ENCODE data around the gene NKAIN2.
"Not testable (repeated sequence)": the region's sequence is repeated elsewhere in the genome, so short reads cannot be mapped to it uniquely, and the experiment has no call there.

Gene NKAIN2

DNA sequence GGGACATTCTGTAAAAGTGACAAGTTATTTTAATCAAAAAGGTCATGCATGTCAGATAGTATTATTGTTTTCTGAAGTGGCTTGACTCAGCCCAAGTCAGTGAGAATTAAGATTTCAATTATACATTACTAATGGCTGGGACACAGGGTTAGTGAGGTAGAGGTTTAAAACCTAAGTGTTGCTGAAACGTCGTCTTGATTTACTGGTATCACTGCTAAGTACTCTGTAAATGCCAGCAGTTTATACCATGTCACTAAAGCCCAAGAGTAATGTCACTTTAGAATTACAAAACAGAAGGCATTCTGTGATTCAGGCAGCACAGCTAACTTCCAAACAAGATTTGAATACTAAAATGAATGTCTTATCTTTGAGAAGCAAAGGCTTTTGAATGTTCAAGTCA lies 176.6 kb downstream of the NKAIN2 start:
- DNase-seq, result no peak

DNA sequence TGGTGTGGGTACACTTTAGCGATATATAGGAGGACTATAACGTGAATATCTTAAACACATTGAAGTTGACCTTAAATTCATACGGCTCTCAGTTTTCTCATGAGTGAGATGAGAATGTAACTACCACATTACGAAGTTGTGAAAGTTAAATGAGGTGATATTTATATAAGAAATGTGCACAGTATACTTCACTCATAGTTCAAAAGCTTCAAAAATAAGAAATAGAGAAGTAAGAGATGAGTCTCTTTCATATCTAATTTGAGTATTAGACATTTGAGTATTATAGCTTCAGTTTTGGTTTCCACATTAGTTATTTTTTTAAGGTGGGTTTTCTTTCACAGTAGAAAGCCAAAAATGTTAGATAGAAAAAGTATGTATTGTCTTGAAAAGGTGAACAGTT lies 183.3 kb downstream of the NKAIN2 start:
- no peak for DNase-seq

DNA sequence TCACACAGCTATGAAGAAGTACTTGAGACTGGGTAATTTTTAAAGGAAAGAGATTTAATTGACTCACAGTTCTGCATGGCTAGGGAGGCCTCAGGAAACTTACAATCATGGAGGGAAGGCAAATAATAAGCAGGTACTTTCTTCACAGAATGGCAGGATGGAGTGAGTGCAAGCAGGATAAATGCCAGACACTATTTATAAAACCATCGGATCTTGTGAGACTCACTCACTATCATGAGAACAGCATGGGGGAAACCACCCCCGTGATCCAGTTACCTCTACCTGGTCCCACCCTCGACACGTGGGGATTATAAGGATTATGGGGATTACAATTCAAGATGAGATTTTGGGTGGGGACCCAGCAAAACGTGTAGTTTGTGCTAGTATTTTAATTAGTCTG lies 186.3 kb downstream of the NKAIN2 start:
- DNase-seq, result not testable (repeated sequence)

DNA sequence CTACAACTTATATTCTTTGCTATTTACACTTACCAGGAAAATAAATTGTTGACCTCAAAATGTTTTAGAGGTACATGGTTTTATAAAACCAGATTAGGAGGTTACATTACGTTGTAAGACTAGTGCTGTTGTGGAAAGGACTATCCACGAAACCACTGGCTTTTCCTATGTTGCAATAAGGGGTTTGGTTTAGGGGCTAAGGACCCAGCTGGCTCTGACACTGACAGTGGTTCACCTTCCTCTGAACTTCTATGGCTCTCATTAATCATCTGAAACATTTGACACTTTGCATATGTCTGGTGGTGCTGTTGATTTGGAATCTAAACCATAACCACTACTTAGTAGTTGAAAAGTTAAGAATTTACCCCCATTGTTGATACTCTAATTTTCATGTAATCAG lies 186.7 kb downstream of the NKAIN2 start:
- DNase-seq, result no peak

GRCh38 chr6:123994168-123994567 lies 190.5 kb downstream of the NKAIN2 start:
- DNase-seq, result no peak

GRCh38 chr6:123994891-123995635 lies 191.4 kb downstream of the NKAIN2 start:
- no peak for DNase-seq

- DNase-seq, result no peak
These were observed 193.6 kb downstream of the NKAIN2 start for GRCh38 chr6:123997223-123997622.

GRCh38 chr6:124002377-124003081 lies 198.9 kb downstream of the NKAIN2 start:
- no peak for DNase-seq

GRCh38 chr6:124007266-124007665 lies 203.6 kb downstream of the NKAIN2 start:
- DNase-seq, result no peak

DNA sequence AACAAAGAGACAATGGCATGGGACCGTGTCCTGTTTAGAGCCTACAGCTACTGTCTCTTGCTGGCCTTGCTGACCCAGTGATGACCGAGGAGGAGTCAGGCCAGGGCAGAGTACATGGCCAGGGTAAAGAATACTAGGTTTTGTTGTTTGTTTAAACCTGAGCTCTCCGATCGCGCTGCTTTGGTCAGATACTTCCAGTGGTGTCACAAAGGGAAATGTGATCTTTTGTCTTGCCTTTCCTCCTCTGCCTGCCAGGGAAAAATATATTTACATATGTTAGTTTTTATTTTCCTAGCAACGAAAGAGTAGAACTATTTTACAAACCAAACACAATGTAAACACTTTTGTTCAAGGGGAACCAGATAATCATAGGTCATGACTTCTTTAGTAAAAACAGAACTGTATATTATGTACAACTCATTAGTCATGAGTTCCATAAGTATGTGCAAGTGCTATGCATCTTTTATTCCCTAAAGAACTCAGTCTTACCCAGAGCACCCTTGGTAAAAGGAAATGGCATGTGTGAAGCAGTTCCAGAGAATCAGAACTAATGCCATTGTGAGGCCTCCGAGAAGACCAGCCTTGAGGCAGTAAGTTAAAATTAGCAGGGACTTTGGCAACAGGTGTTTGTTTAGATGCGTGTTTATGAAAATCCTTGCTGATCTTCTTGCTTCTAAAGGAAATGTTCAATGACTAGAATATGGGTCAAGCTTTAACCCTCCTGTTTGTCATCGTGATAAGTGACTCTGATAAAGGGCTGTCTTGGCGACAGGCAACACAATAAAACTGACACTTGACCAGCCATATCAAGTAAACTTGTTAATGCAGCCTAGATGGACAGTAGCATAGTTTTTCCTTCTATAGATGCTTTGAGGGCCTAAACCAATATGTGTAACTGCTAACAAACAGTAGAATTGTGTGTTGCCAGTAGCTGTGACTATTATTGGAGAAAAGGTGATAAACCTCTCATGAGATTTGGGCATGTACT lies 204.6 kb downstream of the NKAIN2 start:
- DNase-seq, result no peak

DNA sequence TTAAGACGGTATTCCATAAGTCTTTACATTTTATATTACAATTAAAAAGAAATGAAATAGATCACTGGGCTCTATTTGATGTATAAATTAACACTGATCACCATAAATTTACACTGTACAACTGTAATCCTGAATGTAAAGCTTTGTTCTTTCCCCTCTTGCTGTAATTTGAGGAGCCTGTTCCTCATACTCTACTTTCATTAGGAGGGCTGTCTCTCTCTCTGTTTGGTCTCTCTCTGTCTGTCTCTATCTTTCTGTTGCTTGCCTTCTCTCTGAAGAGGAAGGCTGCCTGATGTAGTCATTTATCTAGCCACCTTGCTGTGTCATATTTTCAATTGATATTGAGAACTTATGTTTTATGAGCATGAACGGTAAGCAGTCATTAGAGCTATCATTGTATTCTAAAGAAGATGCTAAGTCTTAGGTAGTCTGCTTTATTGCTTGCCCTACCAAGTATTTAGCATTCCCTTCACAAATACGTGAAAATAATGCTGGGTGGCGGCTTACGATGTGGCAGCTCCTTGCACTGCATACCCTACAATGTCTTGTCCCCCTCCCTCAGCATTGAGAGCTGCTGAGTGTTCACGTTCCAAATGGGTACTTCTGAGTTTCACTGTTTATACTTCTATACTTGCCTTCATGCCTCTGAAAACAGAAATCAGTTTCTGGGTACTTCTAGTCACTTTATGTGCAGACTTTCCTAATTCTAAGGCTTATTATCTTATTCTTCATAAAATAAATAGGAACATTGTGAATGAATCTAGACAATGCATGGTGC lies 205.5 kb downstream of the NKAIN2 start:
- no peak for DNase-seq

- no peak for DNase-seq
These were observed 206.9 kb downstream of the NKAIN2 start for GRCh38 chr6:124010574-124010973.

DNA sequence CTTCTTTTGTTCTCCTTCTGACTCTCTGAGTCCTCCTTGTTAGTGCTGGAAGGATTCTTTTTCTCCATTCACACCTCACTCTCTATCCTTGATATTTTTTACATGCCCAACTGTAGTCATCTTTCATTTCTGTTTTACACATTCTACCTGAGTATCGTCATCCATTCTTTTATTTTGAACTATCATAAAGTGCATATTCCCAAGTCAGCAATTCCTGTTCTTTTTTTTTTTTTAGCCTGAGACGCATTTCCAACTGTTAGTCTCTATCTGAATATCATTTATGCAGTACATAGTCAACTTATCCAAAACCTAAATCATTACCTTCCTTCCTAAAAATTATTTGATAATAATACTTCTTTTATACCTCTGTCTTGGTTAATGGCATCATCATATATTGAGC lies 207.5 kb downstream of the NKAIN2 start:
- DNase-seq, result no peak

- not testable (repeated sequence) for DNase-seq
These were observed 218.4 kb downstream of the NKAIN2 start for GRCh38 chr6:124022051-124022450.

DNA sequence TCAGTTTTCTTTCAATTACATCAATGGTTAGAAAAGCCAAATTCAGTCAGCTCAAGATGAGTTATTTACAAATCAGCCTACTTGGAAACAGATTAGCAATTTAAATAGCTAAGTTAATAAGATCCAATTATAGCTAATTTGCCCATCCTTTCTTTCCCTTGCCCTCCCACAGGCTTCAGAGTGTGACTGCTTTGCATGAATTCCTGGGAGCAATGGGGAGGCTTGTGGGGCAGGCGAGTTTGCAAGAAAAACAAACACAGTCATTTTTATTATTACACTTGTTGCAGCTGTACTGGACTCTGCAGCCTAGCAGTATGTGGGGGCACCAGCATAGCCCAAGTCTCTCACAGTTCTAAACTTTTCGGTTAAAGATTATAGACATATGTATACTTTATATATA lies 219.0 kb downstream of the NKAIN2 start:
- DNase-seq, result no peak

- no peak for DNase-seq
These were observed 223.0 kb downstream of the NKAIN2 start for GRCh38 chr6:124026694-124027093.

- DNase-seq, result no peak
These were observed 223.7 kb downstream of the NKAIN2 start for GRCh38 chr6:124027392-124027791.

DNA sequence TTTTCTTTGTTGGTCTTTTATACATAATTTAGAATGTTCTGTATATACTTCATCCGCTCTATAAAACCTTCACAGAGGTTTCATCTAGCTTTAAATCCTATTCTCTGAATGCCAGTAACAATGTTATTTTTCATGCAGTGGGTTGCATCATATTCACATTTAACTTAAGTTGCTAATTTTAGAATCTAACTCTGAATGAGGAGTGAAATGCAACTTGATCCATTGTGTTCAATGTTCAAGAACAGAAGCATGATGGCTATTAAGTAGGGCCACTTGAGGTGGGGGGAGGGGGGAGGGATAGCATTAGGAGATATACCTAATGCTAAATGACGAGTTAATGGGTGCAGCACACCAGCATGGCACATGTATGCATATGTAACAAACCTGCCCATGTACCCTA lies 224.5 kb downstream of the NKAIN2 start:
- DNase-seq, result no peak

- DNase-seq, result no peak
These were observed 225.9 kb downstream of the NKAIN2 start for GRCh38 chr6:124029567-124029966.

DNA sequence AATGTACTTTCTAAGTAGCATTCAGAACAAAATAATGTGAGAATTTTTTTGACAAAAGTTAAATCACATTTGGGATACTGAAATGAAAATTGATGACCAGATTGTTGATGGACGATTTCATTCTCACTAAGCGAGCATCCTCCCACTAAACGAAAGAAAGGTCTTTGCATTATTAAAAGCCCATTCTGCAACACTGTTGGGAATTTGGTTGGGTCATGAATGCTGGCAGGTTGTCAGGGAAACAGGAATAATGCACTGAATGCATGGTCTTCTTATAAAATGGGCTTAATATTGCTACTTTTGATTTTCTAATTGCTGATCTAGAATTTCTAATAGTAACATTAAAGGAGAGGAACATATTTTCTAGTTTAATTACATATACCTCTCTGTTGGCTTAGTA lies 229.8 kb downstream of the NKAIN2 start:
- no peak for DNase-seq

- no peak for DNase-seq
These were observed 232.7 kb downstream of the NKAIN2 start for GRCh38 chr6:124036384-124036783.

- DNase-seq, result no peak
These were observed 237.0 kb downstream of the NKAIN2 start for GRCh38 chr6:124040655-124041054.

- DNase-seq, result no peak
These were observed 248.5 kb downstream of the NKAIN2 start for GRCh38 chr6:124052120-124052519.

Measured in GDM1 (cell line).